GM23338 (cell line): ENCODE data around the gene TSHZ2. TPM values are rescaled to one million over a fixed set of nuclear protein-coding genes. Genes with fewer than 3 reads are reported as not detected.

Source experiments
- ATAC-seq: fragments of 200-7000 bp; cut with Tn5 transposase; 3 replicates; pipeline ENCODE4 v1.9.1; 2020
- DNase-seq: peaks from one replicate; pipeline ENCODE4 v3.0.0-alpha.2; 2015; ENCODE audit warnings: low spot score
- H2AFZ ChIP-seq: fragments of 200-600 bp; sonication (generic); 2 replicates; pipeline ENCODE4 v1.8.0; 2016; ENCODE audit warnings: antibody characterized with exemption, mild to moderate bottlenecking, moderate library complexity
- H3F3A ChIP-seq: fragments of 200-600 bp; sonication (generic); replicated peaks from 2 replicates; pipeline ENCODE4 v1.8.0; 2017; ENCODE audit warnings: antibody characterized with exemption, mixed run types, low read depth
- H3K27ac ChIP-seq: fragments of 200-600 bp; sonication (generic); 2 replicates; pipeline ENCODE4 v1.6.1; 2016; ENCODE audit warnings: low read depth
- H3K27me3 ChIP-seq: fragments of 200-600 bp; sonication (generic); 2 replicates; pipeline ENCODE4 v1.8.0; 2016; ENCODE audit warnings: mild to moderate bottlenecking, mixed run types, moderate library complexity; ENCODE audit not compliant: insufficient read depth
- H3K36me3 ChIP-seq: fragments of 200-600 bp; sonication (generic); 2 replicates; pipeline ENCODE4 v1.8.0; 2016; ENCODE audit warnings: mild to moderate bottlenecking; ENCODE audit not compliant: insufficient read depth
- H3K4me1 ChIP-seq: fragments of 200-600 bp; sonication (generic); 2 replicates; pipeline ENCODE4 v1.8.0; 2016; ENCODE audit warnings: mild to moderate bottlenecking, moderate library complexity; ENCODE audit not compliant: insufficient read depth
- H3K4me2 ChIP-seq: fragments of 200-600 bp; sonication (generic); 2 replicates; pipeline ENCODE4 v1.7.1; 2017; ENCODE audit warnings: mixed run types
- H3K4me3 ChIP-seq: fragments of 200-600 bp; sonication (generic); 2 replicates; pipeline ENCODE4 v1.6.1; 2016; ENCODE audit warnings: mixed run types
- H3K79me2 ChIP-seq: fragments of 200-600 bp; sonication (generic); replicated peaks from 2 replicates; pipeline ENCODE4 v1.8.0; 2017; ENCODE audit warnings: mild to moderate bottlenecking; ENCODE audit not compliant: insufficient read depth
- H3K9me2 ChIP-seq: fragments of 200-600 bp; sonication (generic); 2 replicates; pipeline ENCODE4 v1.8.0; 2017; ENCODE audit not compliant: insufficient read depth
- H4K20me1 ChIP-seq: fragments of 200-600 bp; sonication (generic); replicated peaks from 2 replicates; pipeline ENCODE4 v1.8.0; 2017; ENCODE audit warnings: mild to moderate bottlenecking; ENCODE audit not compliant: insufficient read depth
- H3K27ac Mint-ChIP-seq: 2 replicates; pipeline ENCODE4 v1.8.0; 2020; ENCODE audit warnings: inconsistent platforms, mild to moderate bottlenecking, moderate library complexity, mixed read lengths
- H3K27me3 Mint-ChIP-seq: 3 replicates; pipeline ENCODE4 v1.8.0; 2022; ENCODE audit warnings: low read depth, mild to moderate bottlenecking, moderate library complexity, mixed read lengths, inconsistent platforms; ENCODE audit not compliant: insufficient read depth, poor library complexity
- H3K36me3 Mint-ChIP-seq: 3 replicates; pipeline ENCODE4 v1.8.0; 2021; ENCODE audit warnings: low read depth, mild to moderate bottlenecking, inconsistent platforms, moderate library complexity, mixed read lengths
- H3K4me1 Mint-ChIP-seq: 3 replicates; pipeline ENCODE4 v1.8.0; 2020; ENCODE audit warnings: mild to moderate bottlenecking, inconsistent platforms, mixed read lengths
- H3K4me3 Mint-ChIP-seq: 3 replicates; pipeline ENCODE4 v1.8.0; 2021; ENCODE audit warnings: moderate library complexity, mild to moderate bottlenecking, inconsistent platforms, mixed read lengths
- H3K9me3 Mint-ChIP-seq: 3 replicates; pipeline ENCODE4 v1.8.0; 2020; ENCODE audit warnings: moderate library complexity, mild to moderate bottlenecking, inconsistent platforms, mixed read lengths
- CREB1 ChIP-seq: fragments of 250-450 bp; sonication (Bioruptor Pico); IDR thresholded peaks from 2 replicates; pipeline ENCODE4 v1.5.0; 2020; ENCODE audit warnings: low read depth, mild to moderate bottlenecking, moderate library complexity
- ETS1 ChIP-seq: IDR thresholded peaks from 2 replicates; pipeline ENCODE4 v1.6.1; 2016; ENCODE audit warnings: antibody characterized with exemption
- EZH2 ChIP-seq: fragments of 200-600 bp; sonication (generic); IDR thresholded peaks from one replicate; pipeline ENCODE4 v1.8.0; 2017; ENCODE audit warnings: antibody characterized with exemption, mild to moderate bottlenecking, low read depth; ENCODE audit not compliant: unreplicated experiment
- EZH2phosphoT487 ChIP-seq: fragments of 200-600 bp; sonication (generic); IDR thresholded peaks from one replicate; pipeline ENCODE4 v1.8.1; 2018; ENCODE audit warnings: antibody characterized with exemption; ENCODE audit not compliant: unreplicated experiment
- JUNB ChIP-seq: IDR thresholded peaks from one replicate; pipeline ENCODE4 v1.6.1; 2016; ENCODE audit warnings: antibody characterized with exemption; ENCODE audit not compliant: unreplicated experiment
- NANOG ChIP-seq: IDR thresholded peaks from 2 replicates; pipeline ENCODE4 v1.6.1; 2016; ENCODE audit warnings: antibody characterized with exemption, borderline replicate concordance
- POLR2AphosphoS5 ChIP-seq: IDR thresholded peaks from 2 replicates; pipeline ENCODE4 v1.6.1; 2016; ENCODE audit warnings: antibody characterized with exemption, low read depth
- REST ChIP-seq: IDR thresholded peaks from one replicate; pipeline ENCODE4 v1.6.1; 2018; ENCODE audit warnings: antibody characterized with exemption; ENCODE audit not compliant: unreplicated experiment
- STAT1 ChIP-seq: IDR thresholded peaks from one replicate; pipeline ENCODE4 v1.6.1; 2016; ENCODE audit warnings: antibody characterized with exemption; ENCODE audit not compliant: unreplicated experiment
- ZNF331 ChIP-seq: fragments of 250-450 bp; sonication (Bioruptor Pico); IDR thresholded peaks from 2 replicates; pipeline ENCODE4 v1.5.0; 2020; ENCODE audit warnings: low read depth, mild to moderate bottlenecking, moderate library complexity
- ZNF462 ChIP-seq: fragments of 250-450 bp; sonication (Bioruptor Pico); IDR thresholded peaks from 2 replicates; pipeline ENCODE4 v1.5.0; 2020; ENCODE audit warnings: mild to moderate bottlenecking, moderate library complexity
- polyA plus RNA-seq: library from polyadenylated mRNA; unstranded; fragments of >200 nt; fragmentation: Nextera tagmentation; extraction: Ambion mirVana; gene quantifications from 2 replicates; pipeline ENCODE4 v1.2.1, GENCODE V29; 2016
- total RNA-seq: library from RNA; depleted of rRNA; stranded (reverse); fragments of >200 nt; shearing (Covaris generic); gene quantifications from 2 replicates; pipeline ENCODE4 v1.2.3, GENCODE V29; 2014

TSHZ2 gene
- total and polyA plus RNA-seq, 2 experiments from 2014 or later, result 0.49 to 1.3 TPM

GRCh38 chr20:53020834-53021233 lies 48.7 kb downstream of the TSHZ2 start (continued):
- TF ChIP-seq ETS1 (no peak), JUNB (no peak), ZNF331 (CRISPR knock-in tag) (no peak), EZH2 (no peak)

GRCh38 chr20:53021934-53022333 lies 49.8 kb downstream of the TSHZ2 start:
- Mint-ChIP-seq H3K9me3 (no peaks in the 10 kb centered on the region), H3K4me3 (no peak overlapping the region), H3K4me1 (no peaks in the 10 kb centered on the region), H3K36me3 (no peaks in the 10 kb centered on the region), H3K27ac (no peak overlapping the region), H3K27me3 (no peaks in the 10 kb centered on the region)
- Histone ChIP-seq H3F3A (no peaks in the 10 kb centered on the region), H4K20me1 (no peaks in the 10 kb centered on the region), H3K4me2 (no peak overlapping the region), H3K4me1 (no peaks in the 10 kb centered on the region), H3K36me3 (no peaks in the 10 kb centered on the region), H3K27ac (no peak overlapping the region), H3K4me3 (no peak overlapping the region), H2AFZ (0 out of 2 replicates have a peak overlapping the region, but pooled peaks have one; percentile 2), H3K9me2 (peaks cover 2% of the 10 kb centered on the region; the same call in 1 of the 2 replicates), H3K27me3 (no peaks in the 10 kb centered on the region), H3K79me2 (no peaks in the 10 kb centered on the region)
- TF ChIP-seq ZNF462 (CRISPR knock-in tag), result no peak
- TF ChIP-seq STAT1, result no peak
- TF ChIP-seq ETS1, result no peak
- TF ChIP-seq JUNB, result no peak
- no peak for TF ChIP-seq POLR2AphosphoS5
- TF ChIP-seq CREB1, result no peak
- TF ChIP-seq NANOG, result no peak
- no peak for TF ChIP-seq EZH2phosphoT487
- no peak for TF ChIP-seq REST
- ATAC-seq (no peak), DNase-seq (no peak)
